CD4-positive, alpha-beta T cell treated with Interferon gamma for 1 hour (primary cell): ENCODE measurements around the gene SEPTIN1.

Experiments used
- DNase-seq: peaks from one replicate; pipeline ENCODE4 v3.0.0-alpha.2; 2020

SEPTIN1 gene

GRCh38 chr16:30382111-30382881 lies at the start of gene SEPTIN1:
Gene SEPTIN1, minus strand, starts transcription at chr16:30382561. Its CDS starts 19 bp downstream, at chr16:30382542.
- DNase-seq, result peak; percentile 76

GRCh38 chr16:30430428-30430970 lies 48.1 kb upstream of the SEPTIN1 start:
- no peak for DNase-seq

GRCh38 chr16:30429678-30430427 lies 47.5 kb upstream of the SEPTIN1 start, which contains the start of gene DCTPP1:
Gene DCTPP1, minus strand, starts transcription at chr16:30430030. Its CDS starts 50 bp downstream, at chr16:30429980.
- DNase-seq, result peak; percentile 98

GRCh38 chr16:30429418-30429677 lies 47.0 kb upstream of the SEPTIN1 start:
- no peak for DNase-seq

GRCh38 chr16:30428055-30428454 lies 45.7 kb upstream of the SEPTIN1 start:
- no peak for DNase-seq

- no peak for DNase-seq
Measured at GRCh38 chr16:30421010-30421409, 38.6 kb upstream of the SEPTIN1 start.

- DNase-seq, result no peak
Measured at GRCh38 chr16:30418350-30419181, 36.2 kb upstream of the SEPTIN1 start.

- DNase-seq, result peak; percentile 92
Measured at GRCh38 chr16:30417529-30418349, 35.4 kb upstream of the SEPTIN1 start.

GRCh38 chr16:30416624-30417528 lies 34.5 kb upstream of the SEPTIN1 start:
- DNase-seq, result no peak

- no peak for DNase-seq
Measured at GRCh38 chr16:30416047-30416603, 33.8 kb upstream of the SEPTIN1 start.

GRCh38 chr16:30414159-30414558 lies 31.8 kb upstream of the SEPTIN1 start:
- DNase-seq, result no peak

GRCh38 chr16:30413112-30413806 lies 30.9 kb upstream of the SEPTIN1 start:
- DNase-seq, result no peak

GRCh38 chr16:30409125-30410060 lies 27.0 kb upstream of the SEPTIN1 start:
- peak; percentile 86 for DNase-seq

GRCh38 chr16:30407804-30408534 lies 25.6 kb upstream of the SEPTIN1 start:
- no peak for DNase-seq

GRCh38 chr16:30407102-30407803 lies 24.9 kb upstream of the SEPTIN1 start, which contains the start of gene ZNF771:
Gene ZNF771, plus strand, starts transcription at chr16:30407606. Its CDS starts 448 bp downstream, at chr16:30408054.
- peak; percentile 85 for DNase-seq

- no peak for DNase-seq
Measured at GRCh38 chr16:30406795-30407101, 24.4 kb upstream of the SEPTIN1 start.

GRCh38 chr16:30401768-30402425 lies 19.5 kb upstream of the SEPTIN1 start:
- DNase-seq, result no peak
